ENCODE results near the gene BST2. TPM values are rescaled to one million over a fixed set of nuclear protein-coding genes. Genes with fewer than 3 reads are reported as not detected.

BST2 gene, protein sequence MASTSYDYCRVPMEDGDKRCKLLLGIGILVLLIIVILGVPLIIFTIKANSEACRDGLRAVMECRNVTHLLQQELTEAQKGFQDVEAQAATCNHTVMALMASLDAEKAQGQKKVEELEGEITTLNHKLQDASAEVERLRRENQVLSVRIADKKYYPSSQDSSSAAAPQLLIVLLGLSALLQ
- total RNA-seq: 10 to 100 TPM; 92.6 to 98.6 TPM

DNA sequence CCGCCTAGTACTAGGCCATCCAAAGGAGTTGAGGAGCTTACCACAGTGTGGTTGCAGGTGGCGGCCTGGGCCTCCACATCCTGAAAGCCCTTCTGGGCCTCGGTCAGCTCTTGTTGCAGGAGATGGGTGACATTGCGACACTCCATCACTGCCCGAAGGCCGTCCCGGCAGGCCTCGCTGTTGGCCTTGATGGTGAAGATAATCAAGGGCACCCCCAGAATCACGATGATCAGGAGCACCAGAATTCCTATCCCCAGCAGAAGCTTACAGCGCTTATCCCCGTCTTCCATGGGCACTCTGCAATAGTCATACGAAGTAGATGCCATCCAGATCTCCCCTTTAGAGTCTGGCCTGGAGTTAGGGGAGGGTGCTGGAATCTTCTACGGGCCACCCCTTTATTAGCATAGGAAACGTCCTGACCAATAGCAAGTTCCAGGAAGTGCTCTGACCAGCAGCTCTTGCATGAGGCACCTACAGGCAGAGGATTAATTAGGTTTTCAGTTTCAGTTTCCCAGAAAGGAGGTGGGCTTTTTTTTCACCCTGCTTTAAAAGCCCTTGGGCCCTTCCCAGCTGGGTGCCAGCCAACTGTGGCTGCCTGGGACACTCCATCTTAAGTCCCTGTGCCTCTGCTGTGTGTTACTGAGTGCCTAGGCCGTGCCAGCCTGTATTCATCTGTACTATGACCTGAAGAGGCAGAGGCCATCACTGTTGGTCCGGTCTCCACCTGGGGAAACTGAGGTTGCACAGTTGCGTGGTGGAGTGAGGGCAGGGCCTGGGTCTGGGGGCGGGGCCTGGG is at the start of gene BST2:
TSS of gene BST2 (minus strand) at position 381 of the 796 bp plus-strand sequence. CDS start at position 326, 55 bp downstream.
- peaks cover 36% of the 10 kb centered on the region for H3K4me1 Mint-ChIP-seq
- no peaks in the 10 kb centered on the region for H3K27me3 Mint-ChIP-seq
- H3K9me3 Mint-ChIP-seq: no peaks in the 10 kb centered on the region
- peak within 1 kb of the TSS; percentile 92 for H3K4me3 Mint-ChIP-seq
- H3K27ac Mint-ChIP-seq: peak within 1 kb of the TSS; percentile 96
- peak; percentile 69 for DNase-seq
- peaks cover 36% of the 10 kb centered on the region for H3K36me3 Mint-ChIP-seq

DNA sequence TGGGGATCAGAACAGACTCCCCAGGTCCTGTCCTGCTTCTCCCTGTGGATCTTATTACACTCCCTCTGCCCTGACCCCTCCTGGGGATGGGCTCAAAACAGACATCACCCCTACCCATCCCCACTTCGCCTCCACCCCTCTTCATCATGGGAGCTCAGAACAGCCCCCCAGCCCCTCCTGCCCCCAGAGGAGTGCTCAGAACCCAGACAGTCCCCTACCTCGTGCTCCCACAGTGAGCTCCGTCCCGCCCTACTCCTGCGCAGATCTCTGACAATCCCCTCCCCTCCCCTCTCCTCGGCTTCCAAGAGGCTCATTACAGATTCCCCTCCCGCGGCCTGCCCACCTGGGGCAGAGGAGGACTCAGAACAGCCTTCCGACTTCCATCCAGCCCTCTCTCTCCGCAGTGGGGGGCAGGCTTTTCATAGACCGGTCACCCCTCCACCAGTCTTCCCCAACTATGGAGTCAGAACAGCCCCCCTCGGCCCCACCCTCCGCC is 49.2 kb upstream of the BST2 start:
- H3K27me3 Mint-ChIP-seq: peaks cover 52% of the 10 kb centered on the region
- no peak overlapping the region for H3K27ac Mint-ChIP-seq
- H3K4me3 Mint-ChIP-seq: no peak overlapping the region
- peaks cover 5% of the 10 kb centered on the region for H3K9me3 Mint-ChIP-seq
- H3K36me3 Mint-ChIP-seq: no peaks in the 10 kb centered on the region
- peaks cover 21% of the 10 kb centered on the region for H3K4me1 Mint-ChIP-seq
- DNase-seq: no peak

DNA sequence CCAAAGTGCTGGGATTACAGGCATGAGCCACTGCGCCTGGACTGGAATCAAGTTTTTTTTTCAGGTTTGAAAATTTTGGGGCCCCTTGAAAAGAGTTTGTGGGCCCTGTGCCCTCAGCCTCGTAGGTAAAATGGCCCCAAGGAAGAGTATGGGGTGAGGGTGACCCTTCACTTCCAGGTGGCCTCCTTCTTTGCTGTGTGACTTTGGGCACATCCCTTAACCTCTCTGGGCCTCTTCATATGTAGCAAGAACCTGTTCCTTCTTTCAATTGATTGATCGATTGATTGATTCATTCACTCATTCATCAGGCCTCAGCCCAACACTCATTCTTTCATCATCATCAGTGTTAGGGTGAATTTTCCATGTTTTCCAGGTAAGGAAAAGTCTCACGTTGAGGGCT is 46.4 kb upstream of the BST2 start:
- no peak for DNase-seq
- no peak overlapping the region for H3K27ac Mint-ChIP-seq
- no peaks in the 10 kb centered on the region for H3K36me3 Mint-ChIP-seq
- H3K27me3 Mint-ChIP-seq: peaks cover 49% of the 10 kb centered on the region
- H3K4me1 Mint-ChIP-seq: peaks cover 21% of the 10 kb centered on the region
- H3K4me3 Mint-ChIP-seq: no peak overlapping the region
- H3K9me3 Mint-ChIP-seq: peaks cover 5% of the 10 kb centered on the region

DNA sequence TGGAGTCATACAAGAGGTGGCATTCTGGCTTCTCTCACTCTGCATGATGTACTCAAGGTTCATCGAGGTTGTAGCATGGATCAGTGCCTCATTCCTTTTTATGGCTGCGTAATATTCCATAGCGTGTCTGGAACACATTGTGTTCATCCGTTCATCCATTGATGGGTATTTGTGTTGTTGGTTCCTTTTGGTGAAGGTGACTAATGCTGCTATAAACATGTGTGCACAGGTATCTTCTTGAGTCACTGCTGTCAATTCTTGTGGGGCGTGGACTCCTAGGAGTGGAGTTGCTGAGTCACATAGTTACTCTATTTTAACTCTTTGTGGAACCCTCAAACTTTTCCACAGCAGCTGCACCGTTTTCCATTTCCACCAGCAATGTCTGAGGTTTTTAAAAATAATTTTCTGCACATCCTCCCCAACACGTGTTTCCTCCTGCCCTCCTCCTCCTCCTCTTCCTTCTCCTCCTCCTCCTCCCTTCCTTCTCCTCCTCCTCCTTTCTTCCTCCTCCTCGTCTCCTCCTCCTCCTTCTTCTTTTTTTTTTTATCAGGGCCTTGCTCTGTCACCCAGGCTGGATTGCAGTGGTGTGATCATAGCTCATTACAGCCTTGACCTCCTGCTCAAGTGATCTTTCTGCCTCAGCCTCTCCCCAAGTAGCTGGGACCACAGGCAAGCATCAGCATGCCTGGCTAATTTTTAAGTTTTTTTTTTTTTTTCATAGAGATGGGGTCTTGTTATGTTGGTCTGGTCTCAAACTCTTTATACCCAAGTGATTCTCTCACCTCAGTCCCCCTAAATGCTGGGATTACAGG is 45.0 kb upstream of the BST2 start:
- peaks cover 5% of the 10 kb centered on the region for H3K9me3 Mint-ChIP-seq
- peaks cover 44% of the 10 kb centered on the region for H3K27me3 Mint-ChIP-seq
- H3K36me3 Mint-ChIP-seq: no peaks in the 10 kb centered on the region
- peaks cover 21% of the 10 kb centered on the region for H3K4me1 Mint-ChIP-seq
- DNase-seq: peak; percentile 62
- peak overlapping the region; percentile 63 for H3K27ac Mint-ChIP-seq
- H3K4me3 Mint-ChIP-seq: peak overlapping the region; percentile 42

DNA sequence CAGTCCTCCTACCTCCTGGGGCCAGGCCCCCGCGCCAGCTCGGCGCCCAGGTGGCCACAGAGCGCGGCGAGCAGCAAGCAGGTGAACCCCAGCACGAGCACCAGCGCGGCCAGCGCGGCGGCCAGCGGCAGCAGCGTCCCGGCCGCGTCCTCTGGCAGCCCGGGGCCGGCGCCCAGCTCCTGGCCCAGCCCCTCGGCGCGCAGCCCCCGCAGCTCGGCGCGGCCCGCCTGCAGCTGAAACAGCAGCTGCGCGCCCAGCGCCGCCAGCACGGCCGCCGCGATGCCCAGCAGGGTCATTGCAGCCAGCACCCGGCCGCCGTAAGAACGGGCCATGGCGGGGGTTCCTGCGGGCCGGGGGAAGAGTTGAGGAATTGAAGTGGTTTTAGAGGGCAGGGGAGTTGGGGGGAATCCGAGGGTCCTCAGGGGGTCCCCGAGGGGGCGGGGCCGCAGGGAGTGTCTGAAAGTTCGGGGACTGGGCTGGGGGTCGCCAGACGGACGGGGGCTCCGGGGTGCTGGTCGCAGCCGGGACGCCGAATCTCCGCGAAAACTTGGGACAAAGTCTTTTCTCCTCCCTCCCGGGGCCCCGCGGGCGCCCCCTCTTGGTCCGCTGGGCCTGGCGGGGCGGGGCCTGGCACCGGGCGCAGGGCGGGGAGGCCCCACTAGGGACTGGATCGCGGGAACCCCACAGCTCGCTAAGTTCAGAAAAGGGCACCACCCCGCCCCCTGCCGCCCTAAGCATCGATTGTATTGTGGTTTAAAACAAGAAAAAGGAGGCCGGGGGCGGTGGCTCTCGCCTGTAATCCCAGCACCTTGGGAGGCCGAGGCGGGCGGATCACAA is 42.9 kb upstream of the BST2 start, which contains the start of gene TMEM221:
TSS of gene TMEM221 (minus strand) at position 538 of the 837 bp plus-strand sequence. CDS start at position 332, 206 bp downstream.
- H3K4me1 Mint-ChIP-seq: peaks cover 15% of the 10 kb centered on the region
- peak; percentile 64 for DNase-seq
- H3K27ac Mint-ChIP-seq: no peak within 1 kb of the TSS
- peaks cover 24% of the 10 kb centered on the region for H3K27me3 Mint-ChIP-seq
- peaks cover 5% of the 10 kb centered on the region for H3K9me3 Mint-ChIP-seq
- H3K4me3 Mint-ChIP-seq: no peak within 1 kb of the TSS
- H3K36me3 Mint-ChIP-seq: no peaks in the 10 kb centered on the region

DNA sequence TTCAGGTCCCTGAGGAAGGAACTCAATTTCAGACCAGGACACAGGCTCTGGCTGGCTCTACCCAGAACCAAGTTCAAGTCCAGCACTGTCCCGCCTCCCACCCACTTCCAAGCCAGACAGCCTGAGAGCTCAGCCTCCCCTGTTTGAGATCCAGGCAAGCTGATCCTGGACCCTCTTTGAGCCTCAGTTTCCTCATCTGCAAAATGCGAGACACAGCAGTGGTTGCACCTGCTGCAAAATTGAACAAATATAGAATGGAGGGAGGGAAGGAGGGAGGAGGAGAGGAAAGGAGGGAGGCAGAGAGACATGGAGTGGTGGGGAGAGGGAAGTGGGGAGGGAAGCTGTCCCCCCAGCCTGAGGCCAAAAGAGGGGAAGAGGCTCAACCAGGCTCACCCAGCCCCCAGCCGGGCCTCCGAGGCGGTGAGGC is 42.3 kb upstream of the BST2 start:
- Mint-ChIP-seq H3K36me3 (no peaks in the 10 kb centered on the region), H3K27ac (no peak overlapping the region), H3K9me3 (peaks cover 3% of the 10 kb centered on the region), H3K27me3 (peaks cover 21% of the 10 kb centered on the region), H3K4me3 (no peak overlapping the region), H3K4me1 (peaks cover 14% of the 10 kb centered on the region)
- no peak for DNase-seq

DNA sequence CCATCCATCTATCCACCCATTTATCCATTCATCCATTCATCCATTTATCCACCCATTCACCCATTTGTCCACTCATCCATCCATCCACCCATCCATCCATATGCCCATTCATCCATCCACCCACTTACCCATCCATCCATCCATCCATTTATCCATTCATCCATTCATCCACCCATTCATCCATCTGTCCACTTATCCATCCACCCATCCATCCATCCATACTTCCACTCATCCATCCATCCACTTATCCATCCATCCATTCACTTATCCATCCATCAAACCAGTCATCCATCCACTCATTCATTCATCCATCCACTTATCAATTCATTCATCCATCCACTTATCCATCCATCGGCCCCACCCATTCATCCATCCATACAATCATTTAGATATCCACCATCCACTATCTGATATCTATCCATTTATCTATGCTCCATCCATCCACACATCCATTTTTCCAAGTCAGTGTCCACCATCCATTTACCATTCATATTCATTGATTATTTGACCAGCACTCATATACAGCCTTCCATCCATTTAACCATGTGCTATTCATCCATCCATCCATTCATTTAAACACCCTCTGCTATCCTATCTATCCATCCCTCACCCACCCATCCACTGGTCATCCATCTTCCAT is 40.2 kb upstream of the BST2 start:
- Mint-ChIP-seq H3K27ac (no peak overlapping the region), H3K27me3 (peaks cover 19% of the 10 kb centered on the region), H3K36me3 (no peaks in the 10 kb centered on the region), H3K4me3 (no peak overlapping the region), H3K9me3 (peaks cover 3% of the 10 kb centered on the region), H3K4me1 (peaks cover 9% of the 10 kb centered on the region)
- DNase-seq: no peak

DNA sequence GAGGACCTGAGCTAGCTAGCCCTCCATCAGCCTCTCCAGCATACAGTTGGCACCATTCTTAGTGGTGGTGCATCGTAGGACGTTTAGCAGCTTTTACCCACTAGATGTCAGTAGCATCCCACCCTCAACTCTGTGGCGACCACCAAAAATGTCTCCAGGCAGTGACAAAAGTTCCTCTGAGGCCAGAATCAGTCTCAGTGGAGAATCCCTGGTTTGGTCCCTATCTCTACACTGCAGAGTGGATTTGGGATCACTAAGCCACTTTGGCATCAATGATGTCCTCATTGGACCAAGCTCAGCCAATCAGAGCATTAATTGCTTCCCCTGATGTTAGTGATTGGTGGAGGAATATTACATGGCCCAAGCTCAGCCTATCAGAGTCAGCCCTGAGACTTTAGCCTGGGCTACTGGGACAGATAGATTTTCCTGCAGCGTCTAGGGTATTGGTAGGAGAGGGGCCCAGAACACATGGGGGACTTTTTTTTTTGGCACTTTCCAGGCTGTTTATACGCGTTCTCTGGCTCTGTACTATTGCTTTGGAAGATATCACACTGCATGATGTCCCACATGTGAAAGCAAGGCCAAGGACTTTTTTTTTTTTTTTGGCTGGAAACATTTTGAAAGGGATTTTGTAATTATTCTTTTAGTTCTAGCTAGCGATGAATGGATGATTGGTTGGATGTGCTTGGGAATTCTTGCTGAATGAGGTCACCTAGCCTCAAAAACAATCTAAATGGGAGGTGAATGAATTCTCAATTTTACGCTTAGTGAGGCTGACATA is 36.0 kb upstream of the BST2 start:
- H3K27ac Mint-ChIP-seq: no peak overlapping the region
- no peaks in the 10 kb centered on the region for H3K9me3 Mint-ChIP-seq
- no peaks in the 10 kb centered on the region for H3K36me3 Mint-ChIP-seq

DNA sequence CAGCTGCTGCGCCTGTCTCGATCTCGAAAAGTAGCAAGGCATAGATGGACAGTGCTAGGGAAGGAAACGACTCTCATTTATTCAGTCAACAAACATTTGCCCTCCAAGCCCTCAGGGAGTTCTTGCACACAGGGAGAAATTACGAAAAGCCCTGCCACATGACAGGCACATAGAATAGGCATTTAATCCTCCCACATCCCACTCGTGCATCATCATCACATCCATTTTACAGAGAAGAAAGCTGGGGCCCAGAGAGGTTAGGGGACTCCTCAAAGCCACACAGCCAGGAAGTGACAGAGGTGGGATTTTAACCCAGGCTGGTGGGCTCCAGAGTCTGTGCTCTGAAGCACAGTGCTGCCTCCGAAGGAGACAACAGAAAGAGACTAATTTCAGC is 31.4 kb upstream of the BST2 start:
- Mint-ChIP-seq H3K9me3 (no peaks in the 10 kb centered on the region), H3K27ac (no peak overlapping the region), H3K4me3 (no peak overlapping the region), H3K36me3 (no peaks in the 10 kb centered on the region), H3K4me1 (no peaks in the 10 kb centered on the region), H3K27me3 (no peaks in the 10 kb centered on the region)
- DNase-seq: no peak

More for the DNA sequence above, 36.0 kb upstream of the BST2 start:
- H3K27me3 Mint-ChIP-seq: no peaks in the 10 kb centered on the region
- H3K4me3 Mint-ChIP-seq: no peak overlapping the region
- peak; percentile 34 for DNase-seq
- no peaks in the 10 kb centered on the region for H3K4me1 Mint-ChIP-seq

DNA sequence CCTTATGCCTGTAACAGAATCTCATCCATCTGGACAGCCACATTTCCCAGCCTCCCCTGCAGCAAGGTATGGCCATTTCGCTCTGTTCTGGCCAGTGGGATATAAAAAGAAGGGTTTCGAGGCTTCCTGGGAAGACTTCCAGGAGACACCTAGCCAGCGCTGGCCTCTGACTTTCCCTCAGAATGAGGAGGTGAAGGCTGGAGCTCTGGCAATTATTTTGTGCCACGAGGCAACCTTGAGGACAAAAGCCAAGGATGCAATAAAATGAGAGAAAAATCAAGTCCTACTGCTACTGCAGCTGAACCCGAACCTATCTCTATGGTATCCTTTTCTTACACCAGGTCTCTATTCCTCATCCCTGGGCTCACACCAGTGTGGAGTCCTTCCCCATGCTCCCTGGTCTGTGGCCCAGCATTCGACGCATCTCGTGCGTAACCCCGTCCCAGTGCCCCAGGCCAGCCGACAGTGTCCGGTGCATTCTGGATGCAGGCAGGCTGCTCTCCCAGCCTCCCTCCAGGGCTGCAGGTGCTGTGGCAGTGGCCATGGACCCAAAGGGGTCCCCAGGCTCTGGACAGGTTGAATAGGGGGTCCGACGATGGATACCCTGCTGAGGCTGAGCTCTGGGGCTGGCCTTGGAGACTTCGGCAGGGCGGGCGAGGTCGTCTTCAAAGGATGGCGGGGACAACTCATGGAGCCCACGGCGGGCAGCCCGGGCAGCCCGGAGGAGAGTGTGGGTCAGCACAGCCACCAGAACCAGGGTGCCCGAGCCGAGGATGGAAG is 30.9 kb upstream of the BST2 start:
- no peaks in the 10 kb centered on the region for H3K27me3 Mint-ChIP-seq
- H3K4me1 Mint-ChIP-seq: no peaks in the 10 kb centered on the region
- no peaks in the 10 kb centered on the region for H3K36me3 Mint-ChIP-seq
- no peak for DNase-seq
- H3K4me3 Mint-ChIP-seq: no peak overlapping the region
- H3K27ac Mint-ChIP-seq: no peak overlapping the region
- H3K9me3 Mint-ChIP-seq: no peaks in the 10 kb centered on the region

DNA sequence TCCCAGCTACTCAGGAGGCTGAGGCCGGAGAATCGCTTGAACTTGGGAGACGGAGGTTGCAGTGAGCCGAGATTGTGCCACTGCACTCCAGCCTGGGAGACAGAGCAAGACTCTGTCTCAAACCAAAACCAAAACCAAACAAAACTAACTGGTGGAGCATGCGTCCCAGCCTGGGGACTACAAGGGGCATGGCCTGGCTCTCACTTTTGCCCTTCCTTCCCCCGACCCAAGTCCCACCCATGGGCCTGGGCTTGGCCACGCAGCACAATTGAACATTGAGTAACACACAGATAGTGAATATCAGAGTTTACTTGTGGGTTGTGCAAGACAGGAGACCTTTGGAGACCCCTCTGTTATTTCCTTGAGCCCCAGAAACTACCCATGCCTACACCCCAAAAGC is 29.8 kb upstream of the BST2 start:
- Mint-ChIP-seq H3K4me1 (no peaks in the 10 kb centered on the region), H3K9me3 (no peaks in the 10 kb centered on the region), H3K27me3 (no peaks in the 10 kb centered on the region), H3K36me3 (no peaks in the 10 kb centered on the region), H3K4me3 (no peak overlapping the region), H3K27ac (no peak overlapping the region)
- no peak for DNase-seq

DNA sequence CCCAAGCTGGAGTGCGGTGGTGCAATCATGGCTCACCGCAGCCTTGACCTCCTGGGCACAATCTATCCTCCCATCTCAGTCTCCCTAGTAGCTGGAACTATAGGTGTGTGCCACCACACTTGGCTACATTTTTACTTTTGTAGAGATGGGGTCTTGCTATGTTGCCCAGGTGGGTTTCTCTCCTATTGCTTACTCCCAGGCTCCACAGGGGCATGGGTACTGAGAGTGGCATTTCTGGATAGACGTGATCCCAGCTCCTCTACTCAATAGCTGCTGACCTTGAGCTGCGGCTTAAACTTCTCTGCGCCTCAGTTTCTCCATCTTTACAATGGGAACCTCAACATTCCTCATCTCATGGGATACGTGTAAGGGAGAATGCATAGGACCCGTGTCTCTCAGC is 26.0 kb upstream of the BST2 start:
- H3K4me3 Mint-ChIP-seq: no peak overlapping the region
- no peaks in the 10 kb centered on the region for H3K27me3 Mint-ChIP-seq
- H3K27ac Mint-ChIP-seq: no peak overlapping the region
- H3K4me1 Mint-ChIP-seq: no peaks in the 10 kb centered on the region
- DNase-seq: no peak
- no peaks in the 10 kb centered on the region for H3K9me3 Mint-ChIP-seq
- H3K36me3 Mint-ChIP-seq: no peaks in the 10 kb centered on the region

DNA sequence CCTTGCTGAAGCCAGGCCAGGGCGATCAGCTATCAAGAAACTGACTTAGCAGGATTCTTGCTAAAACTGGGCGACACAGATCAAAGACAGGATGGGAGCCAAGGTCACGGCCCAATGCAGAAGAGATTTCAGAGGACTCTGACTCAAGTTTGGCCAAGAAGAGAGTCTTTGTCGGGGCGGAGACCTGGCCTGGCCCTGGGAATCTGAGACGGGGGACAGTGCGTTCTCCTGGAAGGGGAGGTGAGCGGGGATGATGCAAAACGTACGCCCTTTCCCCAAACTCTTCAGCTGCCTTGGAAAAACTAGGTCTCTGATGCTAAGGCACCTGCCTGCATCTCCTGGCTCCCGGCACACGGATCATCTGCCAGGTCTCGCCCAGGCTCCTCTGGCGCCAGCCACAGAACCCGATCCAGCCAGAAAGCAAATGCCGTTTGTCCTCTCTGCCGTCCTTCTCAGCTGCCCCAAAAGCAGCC is 24.2 kb upstream of the BST2 start:
- no peak overlapping the region for H3K27ac Mint-ChIP-seq
- DNase-seq: no peak
- no peaks in the 10 kb centered on the region for H3K36me3 Mint-ChIP-seq
- peaks cover 2% of the 10 kb centered on the region for H3K4me1 Mint-ChIP-seq
- no peak overlapping the region for H3K4me3 Mint-ChIP-seq
- no peaks in the 10 kb centered on the region for H3K9me3 Mint-ChIP-seq
- H3K27me3 Mint-ChIP-seq: no peaks in the 10 kb centered on the region
